NCI-H2107 treated with DMSO at 0.1 percent for 48 hours (cell line): ENCODE results near the gene CETP.

ENCODE experiments used
- DNase-seq: peaks from one replicate; lab custom pipeline; 2025; ENCODE audit not compliant: unreplicated experiment; lab: John Stamatoyannopoulos, UW

The CETP gene

GRCh38 chr16:57016831-57017230 is 55.1 kb downstream of the CETP start:
- DNase-seq, result no peak

- no peak for DNase-seq
These were observed 55.5 kb downstream of the CETP start for GRCh38 chr16:57017251-57017650.

GRCh38 chr16:57019746-57020145 is 58.0 kb downstream of the CETP start:
- no peak for DNase-seq

- DNase-seq, result no peak
These were observed 58.9 kb downstream of the CETP start for GRCh38 chr16:57020651-57021050.

- no peak for DNase-seq
These were observed 60.0 kb downstream of the CETP start for GRCh38 chr16:57021757-57022156.

- no peak for DNase-seq
These were observed 60.7 kb downstream of the CETP start for GRCh38 chr16:57022445-57022844.

- DNase-seq, result no peak
These were observed 61.9 kb downstream of the CETP start for GRCh38 chr16:57023541-57024249.

- DNase-seq, result no peak
These were observed 63.3 kb downstream of the CETP start for GRCh38 chr16:57024894-57025680.

- DNase-seq, result no peak
These were observed 64.4 kb downstream of the CETP start for GRCh38 chr16:57025941-57026777.

- DNase-seq, result no peak
These were observed 65.0 kb downstream of the CETP start for GRCh38 chr16:57026778-57027062.

- DNase-seq, result no peak
These were observed 65.3 kb downstream of the CETP start for GRCh38 chr16:57027067-57027466.

GRCh38 chr16:57028086-57028485 is 66.3 kb downstream of the CETP start:
- DNase-seq, result no peak

- no peak for DNase-seq
These were observed 67.7 kb downstream of the CETP start for GRCh38 chr16:57029161-57030160.

GRCh38 chr16:57030346-57030902 is 68.7 kb downstream of the CETP start:
- no peak for DNase-seq

- DNase-seq, result no peak
These were observed 69.4 kb downstream of the CETP start for GRCh38 chr16:57031156-57031555.

- no peak for DNase-seq
These were observed 70.6 kb downstream of the CETP start for GRCh38 chr16:57032346-57032745.

- DNase-seq, result no peak
These were observed 71.2 kb downstream of the CETP start for GRCh38 chr16:57032931-57033330.
